IMR-90 (cell line): Measurements from ENCODE around the gene AKAP13.

Source experiments
- CTCF ChIP-seq: conservative IDR thresholded peaks from 2 replicates; pipeline ENCODE4 v1.5.1; 2012; ENCODE audit warnings: mild to moderate bottlenecking, low read depth, low read length, improper control_type of control experiment
- MAFK ChIP-seq: IDR thresholded peaks from 2 replicates; pipeline ENCODE4 v1.6.1; 2012; ENCODE audit warnings: low read depth, low read length, improper control_type of control experiment

DNA sequence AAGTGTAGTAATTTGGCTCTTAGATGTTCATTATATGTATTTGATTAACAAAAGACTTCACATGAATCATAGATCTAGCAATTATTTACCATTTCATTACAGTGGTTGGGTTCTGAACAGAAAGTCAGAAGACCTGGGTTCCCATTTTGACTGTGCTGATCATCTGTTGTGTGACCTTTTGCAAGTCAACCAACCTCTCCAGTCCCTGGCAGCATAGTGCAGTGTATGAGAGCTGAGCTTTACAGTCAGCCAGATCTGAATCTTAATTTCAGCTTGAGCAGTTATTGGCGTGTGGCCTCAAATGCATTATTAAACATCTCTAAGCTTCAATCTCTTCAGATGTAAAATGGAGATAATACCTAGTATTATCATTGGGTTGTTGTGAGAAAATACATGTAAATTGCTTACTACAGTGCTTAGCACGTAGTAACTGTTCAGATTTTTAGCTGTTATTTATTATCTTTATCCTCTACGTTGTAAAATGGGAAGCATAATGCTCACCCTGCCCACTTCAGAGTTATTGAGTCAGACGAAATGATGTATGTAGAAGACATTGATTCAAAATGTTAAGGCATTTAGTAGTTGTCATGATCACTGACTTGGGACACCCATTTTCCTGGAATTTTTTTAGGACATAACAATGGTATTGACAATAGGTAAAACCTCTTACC is 310.3 kb downstream of the AKAP13 start:
- TF ChIP-seq CTCF (no peak), MAFK (no peak)
